AG04449 (cell line): Measurements from ENCODE around the gene S100Z.
"Not testable (repeated sequence)": the region's sequence is repeated elsewhere in the genome, so short reads cannot be mapped to it uniquely, and the experiment has no call there.

ENCODE experiments used
- CTCF ChIA-PET: fragments of 350-600 bp; formaldehyde crosslinking; extraction: SDS; loops from one replicate; lab custom pipeline; 2021; ENCODE audit warnings: antibody characterized with exemption; lab: Yijun Ruan, JAX
- POLR2A ChIA-PET: fragments of 400-600, 350-600 bp; formaldehyde crosslinking; extraction: SDS; loops from one replicate; lab custom pipeline; 2020; ENCODE audit warnings: antibody characterized with exemption, inconsistent platforms; lab: Yijun Ruan, JAX
- DNase-seq: peaks from one replicate; pipeline ENCODE4 v3.0.0-alpha.2; 2010; ENCODE audit warnings: low read depth, low spot score
- H3K4me3 ChIP-seq: 2 replicates; pipeline ENCODE4 v1.5.1; 2011; ENCODE audit warnings: low read depth, mild to moderate bottlenecking, control low read depth, low read length
- CTCF ChIP-seq: IDR thresholded peaks from one replicate; pipeline ENCODE4 v1.5.1; 2011; ENCODE audit warnings: mild to moderate bottlenecking, moderate library complexity, low read length, control low read depth, inconsistent platforms; ENCODE audit not compliant: insufficient read depth; ENCODE audit errors: missing control alignments

Gene S100Z

GRCh38 chr5:76888733-76889300, 39.0 kb downstream of the S100Z start:
- ChIA-PET POLR2A (no interaction called here), CTCF (no interaction called here)

GRCh38 chr5:76893294-76893693, 43.5 kb downstream of the S100Z start:
- no peak for DNase-seq
- TF ChIP-seq CTCF: no peak
- POLR2A ChIA-PET: no interaction called here
- CTCF ChIA-PET: interaction anchor here (0.7 kb wide), 1 partner anchor 123 kb away, joined by 3 read pairs; no protein-coding TSS in a partner anchor
- H3K4me3 ChIP-seq: no peak overlapping the region

More at GRCh38 chr5:76888733-76889300, 39.0 kb downstream of the S100Z start:
- no peak overlapping the region for H3K4me3 ChIP-seq
- no peak for TF ChIP-seq CTCF
- no peak for DNase-seq

GRCh38 chr5:76896196-76896595, 46.4 kb downstream of the S100Z start:
- no peak for TF ChIP-seq CTCF
- CTCF ChIA-PET: interaction anchor here (0.7 to 1.5 kb wide), 2 partner anchors 27 to 120 kb away, joined by 3 read pairs; no protein-coding TSS in a partner anchor
- DNase-seq: no peak
- POLR2A ChIA-PET: no interaction called here
- H3K4me3 ChIP-seq: no peak overlapping the region

- CTCF ChIA-PET: no interaction called here
- no peak for DNase-seq
- no peak for TF ChIP-seq CTCF
- no peak overlapping the region for H3K4me3 ChIP-seq
- POLR2A ChIA-PET: no interaction called here
Measured at GRCh38 chr5:76901522-76901921, 51.7 kb downstream of the S100Z start.

GRCh38 chr5:76908166-76908565, 58.4 kb downstream of the S100Z start:
- TF ChIP-seq CTCF: no peak
- POLR2A ChIA-PET: no interaction called here
- no peak overlapping the region for H3K4me3 ChIP-seq
- DNase-seq: no peak
- CTCF ChIA-PET: interaction anchor here (1.0 kb wide), 1 partner anchor 20 kb away, joined by 3 read pairs; no protein-coding TSS in a partner anchor

- CTCF ChIA-PET, DNase-seq, POLR2A ChIA-PET, H3K4me3 ChIP-seq: not testable (repeated sequence)
Measured at GRCh38 chr5:76910344-76910933, 60.6 kb downstream of the S100Z start.

GRCh38 chr5:76914671-76915070, 64.9 kb downstream of the S100Z start:
- ChIA-PET POLR2A (interaction anchor here (0.7 kb wide), 1 partner anchor 187 kb away, joined by 3 read pairs; no protein-coding TSS in a partner anchor), CTCF (interaction anchor here (1.1 kb wide), 1 partner anchor 47 kb away, joined by 3 read pairs; no protein-coding TSS in a partner anchor)
- not testable (repeated sequence) for H3K4me3 ChIP-seq, DNase-seq
